ENCODE data around the gene KRT76. TPM values are rescaled to one million over a fixed set of nuclear protein-coding genes. Genes with fewer than 3 reads are reported as not detected.
"Not testable (repeated sequence)": the region's sequence is repeated elsewhere in the genome, so short reads cannot be mapped to it uniquely, and the experiment has no call there.

Gene KRT76
- total and polyA plus RNA-seq, 10 donors: not detected

- Histone ChIP-seq H3K4me3 (no peak overlapping the region), H3K4me1 (no peaks in the 10 kb centered on the region), H3K27me3 (replicated peaks in 1 of 7) (peaks cover 0 to 12% (median 0%) of the 10 kb centered on the region in 7 donors), H3K27ac (no peak overlapping the region), H3K36me3 (no peaks in the 10 kb centered on the region), H3K9me3 (no peaks in the 10 kb centered on the region)
- TF ChIP-seq, protein P1, sequence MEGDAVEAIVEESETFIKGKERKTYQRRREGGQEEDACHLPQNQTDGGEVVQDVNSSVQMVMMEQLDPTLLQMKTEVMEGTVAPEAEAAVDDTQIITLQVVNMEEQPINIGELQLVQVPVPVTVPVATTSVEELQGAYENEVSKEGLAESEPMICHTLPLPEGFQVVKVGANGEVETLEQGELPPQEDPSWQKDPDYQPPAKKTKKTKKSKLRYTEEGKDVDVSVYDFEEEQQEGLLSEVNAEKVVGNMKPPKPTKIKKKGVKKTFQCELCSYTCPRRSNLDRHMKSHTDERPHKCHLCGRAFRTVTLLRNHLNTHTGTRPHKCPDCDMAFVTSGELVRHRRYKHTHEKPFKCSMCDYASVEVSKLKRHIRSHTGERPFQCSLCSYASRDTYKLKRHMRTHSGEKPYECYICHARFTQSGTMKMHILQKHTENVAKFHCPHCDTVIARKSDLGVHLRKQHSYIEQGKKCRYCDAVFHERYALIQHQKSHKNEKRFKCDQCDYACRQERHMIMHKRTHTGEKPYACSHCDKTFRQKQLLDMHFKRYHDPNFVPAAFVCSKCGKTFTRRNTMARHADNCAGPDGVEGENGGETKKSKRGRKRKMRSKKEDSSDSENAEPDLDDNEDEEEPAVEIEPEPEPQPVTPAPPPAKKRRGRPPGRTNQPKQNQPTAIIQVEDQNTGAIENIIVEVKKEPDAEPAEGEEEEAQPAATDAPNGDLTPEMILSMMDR (IDR thresholded peaks at IDR 0.05 in 8 of 11, conservative IDR thresholded peaks at IDR 0.05 in 3 of 11): no peak
- no peak for TF ChIP-seq POLR2A (IDR thresholded peaks at IDR 0.05)
- no peak for TF ChIP-seq POLR2AphosphoS5 (IDR thresholded peaks at IDR 0.05)
- no peak for DNase-seq
- intact Hi-C loops (cut with DNase I; ENCODE audit: low total_unique reads): no loop called here
- WGBS, 5 donors: 91 to 98% (median 92%) methylated on average over 3 of the region's 3 CpGs
Measured at GRCh38 chr12:52796429-52796794, 19.3 kb upstream of the KRT76 start.

DNA sequence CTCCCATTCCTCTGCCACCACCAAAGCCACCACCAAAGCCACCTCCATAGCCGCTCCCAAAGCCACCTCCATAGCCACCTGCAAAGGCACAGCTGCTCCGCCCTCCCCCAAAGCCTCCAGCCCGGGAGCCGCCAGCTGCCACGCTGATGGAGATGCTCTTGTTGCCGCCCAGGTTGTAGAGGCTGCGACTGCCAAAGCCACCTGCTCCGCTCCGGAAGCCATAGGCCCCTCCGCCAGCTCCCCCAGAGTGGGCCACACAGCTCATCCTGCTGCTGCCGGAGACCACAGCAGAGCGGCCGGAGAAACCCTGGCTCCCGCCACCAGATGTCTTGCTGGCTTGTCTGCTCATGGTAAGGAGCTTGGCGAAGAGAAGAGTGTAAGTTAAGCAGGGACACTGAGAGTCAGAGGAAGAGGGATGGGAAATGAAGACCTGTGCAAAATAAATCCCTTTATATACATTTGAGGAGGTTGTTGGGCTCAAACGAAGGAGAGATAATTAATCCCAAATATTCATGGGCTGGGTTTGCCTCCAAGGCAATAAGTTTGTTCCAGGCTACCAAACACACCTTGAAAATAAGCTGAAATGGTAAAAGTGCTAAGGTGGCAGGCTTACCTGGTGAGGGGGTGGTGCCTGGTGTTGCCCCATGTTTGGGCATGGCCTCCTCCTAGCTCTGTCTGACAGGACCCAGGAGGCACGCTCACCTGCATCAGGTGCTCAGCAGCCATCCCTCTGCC is 18.7 kb upstream of the KRT76 start, which contains the start of gene KRT3:
Gene KRT3 (minus strand): TSS at position 424 of the 735 bp plus-strand sequence. CDS start 75 bp downstream, at position 349.
- Histone ChIP-seq H3K27ac (no peak within 1 kb of the TSS), H3K4me1 (no peaks in the 10 kb centered on the region), H3K36me3 (no peaks in the 10 kb centered on the region), H3K9me3 (no peaks in the 10 kb centered on the region), H3K4me3 (no peak within 1 kb of the TSS), H3K27me3 (replicated peaks in 1 of 7) (peaks cover 0 to 18% (median 0%) of the 10 kb centered on the region in 7 donors)
- TF ChIP-seq POLR2A (IDR thresholded peaks at IDR 0.05) (no peak), POLR2AphosphoS5 (IDR thresholded peaks at IDR 0.05) (no peak)
- TF ChIP-seq, protein P1 (IDR thresholded peaks at IDR 0.05 in 8 of 11, conservative IDR thresholded peaks at IDR 0.05 in 3 of 11): no peak
- DNase-seq: peak; percentile 64
- WGBS, 5 donors: 85 to 93% (median 91%) methylated on average over 16 to 17 of the region's 17 CpGs
- intact Hi-C loops (cut with DNase I; ENCODE audit: low total_unique reads): no loop called here

DNA sequence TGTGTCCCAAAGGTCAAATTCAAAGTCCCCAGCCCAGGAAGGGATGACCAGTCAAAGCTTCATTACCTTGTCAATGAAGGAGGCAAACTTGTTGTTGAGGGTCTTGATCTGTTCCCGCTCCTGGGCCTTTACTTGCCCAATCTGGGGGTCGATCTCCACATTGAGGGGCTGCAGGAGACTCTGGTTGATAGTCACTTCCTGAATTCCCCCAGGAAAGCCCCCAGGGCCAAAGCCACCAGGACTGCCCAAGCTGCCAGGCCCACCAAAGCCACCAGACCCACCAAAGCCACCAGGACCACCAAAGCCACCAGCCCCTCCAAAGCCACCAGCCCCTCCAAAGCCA is 18.2 kb upstream of the KRT76 start:
- peaks cover 0 to 24% (median 4%) of the 10 kb centered on the region in 7 donors for H3K27me3 ChIP-seq (replicated peaks in 1 of 7)
- H3K9me3 ChIP-seq; H3K4me3 ChIP-seq; DNase-seq; H3K36me3 ChIP-seq; H3K4me1 ChIP-seq; intact Hi-C loops (cut with DNase I; ENCODE audit: low total_unique reads); H3K27ac ChIP-seq: not testable (repeated sequence)
- 81 to 97% (median 93%) methylated on average over 2 of the region's 2 CpGs for WGBS, 5 donors

DNA sequence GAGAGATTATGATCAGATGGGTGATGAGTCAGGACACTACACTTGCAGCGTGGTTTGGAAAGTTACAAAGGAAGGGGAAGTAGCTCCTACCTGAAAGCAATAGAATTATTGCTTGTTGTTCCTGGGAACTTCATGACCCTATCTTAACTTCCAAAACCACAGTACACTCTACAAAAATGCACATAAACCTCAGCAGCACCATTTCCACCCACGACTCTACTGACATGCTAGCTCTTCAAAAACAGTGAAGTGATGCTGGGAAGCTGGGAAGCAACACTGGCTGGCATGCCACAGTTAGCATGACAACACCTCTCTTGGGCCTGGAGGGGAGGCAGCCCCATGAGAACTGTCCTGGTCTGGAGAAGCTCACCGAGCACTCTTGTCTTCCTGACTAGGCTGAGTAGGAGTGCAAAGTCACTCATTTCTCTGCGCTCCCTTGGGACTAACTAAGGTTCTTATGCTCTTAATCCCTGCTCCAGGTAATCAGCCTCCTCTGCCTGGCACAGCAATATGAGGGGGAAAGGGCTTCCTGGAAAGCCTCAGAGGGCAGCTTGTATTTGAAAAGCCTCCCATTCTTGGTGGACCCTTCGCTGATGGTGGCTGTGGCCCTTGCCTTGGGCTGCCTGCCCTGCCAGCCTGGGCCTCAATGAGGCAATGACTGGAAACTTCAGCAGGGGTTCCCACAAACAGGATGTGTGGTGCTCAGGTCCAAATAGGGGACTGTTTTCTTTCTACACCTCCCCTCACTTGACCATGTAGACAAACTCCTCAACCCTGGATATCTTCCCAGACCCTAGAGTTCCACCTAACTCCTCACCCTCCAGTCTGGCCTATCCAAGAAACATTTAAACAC is 17.6 kb upstream of the KRT76 start:
- Histone ChIP-seq H3K27me3 (replicated peaks in 1 of 7) (peaks cover 0 to 29% (median 10%) of the 10 kb centered on the region in 7 donors), H3K4me3 (no peak overlapping the region), H3K9me3 (no peaks in the 10 kb centered on the region), H3K36me3 (no peaks in the 10 kb centered on the region), H3K4me1 (peaks cover 0 to 9% (median 3%) of the 10 kb centered on the region in 6 donors), H3K27ac (no peak overlapping the region)
- intact Hi-C loops (cut with DNase I; ENCODE audit: low total_unique reads): no loop called here
- peak; percentile 27 for DNase-seq
- TF ChIP-seq, protein P1 (IDR thresholded peaks at IDR 0.05 in 8 of 11, conservative IDR thresholded peaks at IDR 0.05 in 3 of 11): no peak
- TF ChIP-seq POLR2AphosphoS5 (IDR thresholded peaks at IDR 0.05) (no peak), POLR2A (IDR thresholded peaks at IDR 0.05) (no peak)
- 59 to 80% (median 74%) methylated on average over 4 to 5 of the region's 5 CpGs for WGBS, 5 donors

Measured in spleen (tissue), 11 donors.